Stimulated activated CD4-positive, alpha-beta T cell treated with anti-CD3 and anti-CD28 coated beads, TNF-alpha, amount 100 ng/mL, for 24 hours (primary cell): ENCODE data around the gene KLHL13.
"Not testable (repeated sequence)": the region's sequence is repeated elsewhere in the genome, so short reads cannot be mapped to it uniquely, and the experiment has no call there.

Experiments
- DNase-seq, 3 experiments: peaks; one replicate each; pipeline ENCODE4 v3.0.0-alpha.2; 2020; ENCODE audit warnings: low read depth in 3 of 3

Gene KLHL13

GRCh38 chrX:117990438-117990837 is 126.2 kb downstream of the KLHL13 start:
- DNase-seq = no peak

DNA sequence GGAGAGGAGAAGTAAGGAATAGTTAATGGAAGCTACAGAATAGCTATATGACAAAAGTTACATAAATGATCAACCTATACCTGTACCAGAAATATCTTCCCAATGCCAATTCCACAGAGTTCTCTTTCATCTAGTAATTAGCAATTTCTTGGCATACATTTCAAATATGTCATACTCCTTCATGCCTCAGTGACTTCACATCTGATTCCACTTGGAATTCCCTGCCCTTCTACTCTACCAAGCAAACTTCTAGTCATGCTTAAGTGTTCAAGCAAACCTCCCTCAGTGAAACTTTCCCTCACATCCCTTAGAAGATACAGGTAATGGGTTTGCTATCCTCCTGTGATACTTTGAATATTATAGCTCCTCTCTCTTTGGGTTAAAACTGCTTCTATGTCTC is 127.1 kb downstream of the KLHL13 start:
- DNase-seq = no peak

GRCh38 chrX:117987373-117987772 is 129.2 kb downstream of the KLHL13 start:
- no peak for DNase-seq

- no peak for DNase-seq
Measured at GRCh38 chrX:117985241-117985640, 131.4 kb downstream of the KLHL13 start.

DNA sequence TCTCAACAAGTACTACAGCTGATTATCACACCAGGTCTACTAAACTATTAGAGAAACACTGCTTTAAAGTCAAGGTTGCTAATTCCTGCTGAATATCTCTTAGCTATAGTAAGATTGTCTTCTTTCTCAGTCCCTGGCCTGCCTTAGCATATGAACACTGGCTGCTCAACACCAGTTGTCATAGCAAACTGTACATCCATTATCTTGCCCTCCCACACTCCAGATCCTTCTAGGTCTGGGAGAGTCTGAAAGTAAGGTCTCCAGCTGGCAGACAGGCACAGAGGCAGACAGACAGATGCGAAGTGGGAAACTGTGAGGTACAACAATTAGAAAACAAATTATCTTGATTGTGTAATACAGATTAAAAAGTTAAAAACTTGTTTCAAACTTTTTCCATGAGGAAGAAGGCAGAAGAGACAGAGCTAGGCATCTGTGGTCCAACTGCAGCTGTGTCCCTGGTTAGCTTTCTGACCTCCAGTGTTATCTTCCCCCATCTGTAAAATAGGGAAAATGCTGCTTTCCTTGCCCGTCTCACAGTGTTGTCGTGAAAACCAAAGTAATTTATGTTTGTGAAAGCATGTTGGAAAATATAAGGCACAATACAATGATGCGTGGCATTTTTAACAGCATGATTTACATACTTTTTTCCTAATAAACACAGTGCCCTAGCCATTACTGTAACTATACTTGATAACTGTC is 133.8 kb downstream of the KLHL13 start:
- DNase-seq = no peak

GRCh38 chrX:117978402-117978801 is 138.2 kb downstream of the KLHL13 start:
- no peak for DNase-seq

DNA sequence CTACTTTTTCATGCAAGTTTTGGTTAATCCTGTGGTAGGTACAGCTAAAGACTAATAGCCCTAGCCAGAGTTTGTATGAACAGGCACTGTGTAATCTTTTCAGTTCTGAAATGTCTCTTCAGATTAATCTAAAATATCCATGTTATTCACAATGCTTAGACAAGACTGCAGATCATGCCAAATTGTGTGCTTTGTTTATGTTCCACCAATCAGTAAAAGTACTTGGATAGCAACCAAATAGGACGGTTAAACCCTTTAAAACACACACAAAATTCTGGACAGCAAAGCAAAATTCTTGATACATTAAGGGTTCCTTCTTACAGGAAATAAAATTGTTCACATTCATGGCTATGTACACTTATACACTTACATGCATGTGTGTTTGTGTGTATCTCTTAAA is 139.1 kb downstream of the KLHL13 start:
- DNase-seq = no peak

DNA sequence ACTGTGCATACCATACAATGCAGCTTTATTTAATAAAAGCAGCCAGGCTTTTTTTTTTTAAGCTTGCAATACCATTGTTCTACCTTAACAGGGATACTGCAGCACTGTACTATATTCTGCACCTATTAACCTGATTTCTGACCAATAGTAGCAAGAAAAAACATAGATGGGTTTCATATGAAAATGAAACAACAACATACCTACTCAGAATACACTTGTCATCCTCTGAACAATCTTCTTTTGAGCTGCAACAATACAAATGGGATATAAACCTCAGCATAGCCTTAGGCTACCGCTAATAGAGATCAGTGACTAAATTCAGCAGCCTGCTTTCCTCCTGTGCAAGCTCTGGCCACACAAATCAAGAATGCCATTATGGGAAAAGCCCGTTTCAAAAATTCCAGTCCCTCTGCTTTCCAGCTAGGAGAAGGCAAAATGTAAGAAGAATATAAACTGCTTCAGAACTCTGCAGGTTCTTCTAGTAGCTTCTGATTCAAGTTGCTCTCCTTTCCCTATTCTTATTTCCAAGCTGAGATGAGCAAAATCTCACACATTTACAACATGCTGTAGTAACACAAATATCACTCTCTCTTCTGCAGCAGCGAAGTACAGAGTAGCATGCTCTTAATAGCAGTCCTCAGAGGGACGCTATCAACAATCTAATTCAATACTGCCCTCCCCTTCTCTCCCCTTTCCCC is 143.4 kb downstream of the KLHL13 start:
- DNase-seq = no peak

GRCh38 chrX:117972711-117973109 is 143.9 kb downstream of the KLHL13 start:
- no peak for DNase-seq

DNA sequence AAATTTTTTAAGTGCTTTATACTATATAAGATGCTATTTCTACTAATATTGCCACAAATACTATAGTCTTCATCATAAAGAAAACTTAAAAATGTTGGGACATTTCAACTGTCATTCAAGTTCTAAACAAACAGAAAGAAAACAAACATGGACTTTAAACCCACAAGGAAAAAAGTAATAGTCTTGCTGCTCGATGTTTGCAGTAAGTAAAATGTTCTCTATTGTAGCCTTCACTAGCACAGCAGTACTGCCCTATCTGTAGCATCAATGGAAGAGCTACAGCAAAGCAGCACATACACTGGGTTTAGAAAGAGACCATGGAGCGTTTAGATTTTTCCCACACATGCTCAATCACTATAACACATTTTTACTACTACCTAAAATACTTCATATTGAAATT is 146.8 kb downstream of the KLHL13 start:
- DNase-seq = no peak

GRCh38 chrX:117969328-117969727 is 147.3 kb downstream of the KLHL13 start:
- DNase-seq = no peak

GRCh38 chrX:117959045-117959444 is 157.6 kb downstream of the KLHL13 start:
- DNase-seq = no peak

GRCh38 chrX:117957128-117957527 is 159.5 kb downstream of the KLHL13 start:
- DNase-seq = no peak

DNA sequence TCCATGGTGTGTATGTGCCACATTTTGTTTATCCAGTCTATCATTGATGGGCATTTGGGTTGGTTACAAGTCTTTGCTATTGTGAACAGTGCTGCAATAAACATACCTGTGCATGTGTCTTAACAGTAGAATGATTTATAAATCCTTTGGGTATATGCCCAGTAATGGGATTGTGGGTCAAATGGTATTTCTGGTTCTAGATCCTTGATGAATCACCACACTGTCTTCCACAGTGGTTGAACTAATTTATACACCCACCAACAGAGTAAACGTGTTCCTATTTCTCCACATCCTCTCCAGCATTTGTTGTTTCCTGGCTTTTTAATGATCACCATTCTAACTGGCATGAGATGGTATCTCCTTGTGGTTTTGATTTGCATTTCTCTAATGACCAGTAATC is 177.3 kb downstream of the KLHL13 start:
- not testable (repeated sequence) for DNase-seq

- no peak for DNase-seq
Measured at GRCh38 chrX:117936118-117936517, 180.5 kb downstream of the KLHL13 start.

DNA sequence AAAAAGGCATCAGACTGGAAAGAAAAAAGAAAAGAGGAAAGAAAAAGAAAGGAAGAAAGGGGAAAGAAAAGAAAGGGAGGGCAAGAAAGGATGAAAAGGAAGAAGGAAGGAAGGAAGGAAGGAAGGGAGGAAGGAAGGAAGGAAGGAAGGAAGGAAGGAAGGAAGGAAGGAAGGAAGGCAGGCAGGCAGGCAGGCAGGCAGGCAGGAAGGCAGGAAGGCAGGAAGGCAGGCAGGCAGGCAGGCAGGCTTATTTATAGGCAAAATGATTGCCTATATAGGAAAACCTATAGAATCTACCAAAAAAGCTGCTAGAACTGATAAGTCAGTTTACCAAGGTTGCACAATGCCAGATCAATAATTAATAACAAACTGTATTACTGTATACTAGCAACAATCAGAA is 186.5 kb downstream of the KLHL13 start:
- DNase-seq = not testable (repeated sequence)

GRCh38 chrX:117919755-117920154 is 196.9 kb downstream of the KLHL13 start:
- no peak for DNase-seq

DNA sequence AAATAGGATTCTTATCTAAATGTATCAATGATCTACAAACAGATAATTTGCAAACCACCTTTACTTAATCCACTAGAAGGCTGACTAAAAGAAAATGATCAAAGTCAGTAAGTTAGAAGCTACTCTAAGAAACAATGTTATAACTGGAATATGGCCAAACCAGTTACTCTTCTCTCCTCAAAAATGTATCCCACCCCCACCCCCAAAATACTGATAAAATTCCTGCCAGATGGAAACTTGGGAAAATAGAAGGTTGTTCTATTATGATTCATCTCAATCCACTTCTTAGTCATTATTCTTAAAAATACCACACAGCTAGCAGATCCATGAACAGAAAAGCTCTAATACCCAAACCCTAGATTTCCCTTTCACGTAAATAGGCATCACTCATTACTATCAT is 206.4 kb downstream of the KLHL13 start:
- DNase-seq = no peak

DNA sequence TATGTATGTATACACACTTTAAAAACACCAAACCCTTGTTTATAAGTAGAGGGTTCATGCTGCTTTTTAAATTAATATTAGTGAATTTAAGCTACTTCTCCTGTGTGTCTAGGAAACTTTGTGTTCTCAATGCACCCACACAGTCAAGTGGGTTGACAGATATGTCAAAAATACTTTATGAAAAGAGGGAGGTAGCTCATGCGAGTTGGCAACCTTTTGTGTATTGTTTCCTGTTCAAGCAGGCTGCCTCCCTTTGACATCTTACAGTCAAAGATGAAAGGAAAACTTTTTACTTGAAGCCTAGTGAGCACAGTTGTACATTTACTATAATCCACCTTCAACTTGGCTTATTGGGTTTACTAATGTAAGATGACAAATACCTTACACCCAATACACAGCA is 218.4 kb downstream of the KLHL13 start:
- no peak for DNase-seq

- DNase-seq = no peak
Measured at GRCh38 chrX:117895418-117895817, 221.2 kb downstream of the KLHL13 start.

- DNase-seq = no peak
Measured at GRCh38 chrX:117892469-117892868, 224.1 kb downstream of the KLHL13 start.

DNA sequence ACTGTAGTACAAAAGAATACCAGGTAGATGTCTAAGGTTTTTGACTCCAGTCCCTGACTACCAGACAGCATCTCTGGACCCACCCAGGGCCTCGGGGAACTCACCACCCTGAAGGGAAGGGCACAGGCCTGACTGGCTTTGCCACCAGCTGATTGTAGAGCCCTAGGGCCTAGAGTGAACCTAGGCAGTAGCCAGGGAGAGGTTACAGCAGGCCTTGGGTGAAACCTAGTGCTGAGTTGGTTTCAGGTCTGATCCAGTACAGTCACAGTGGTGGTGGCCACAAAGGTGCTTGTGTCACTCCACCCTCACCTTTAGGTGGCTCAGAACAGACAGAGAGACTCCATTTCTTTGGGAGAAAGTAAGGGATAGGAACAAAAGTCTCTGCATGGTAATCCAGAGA is 244.8 kb downstream of the KLHL13 start:
- DNase-seq = no peak

DNA sequence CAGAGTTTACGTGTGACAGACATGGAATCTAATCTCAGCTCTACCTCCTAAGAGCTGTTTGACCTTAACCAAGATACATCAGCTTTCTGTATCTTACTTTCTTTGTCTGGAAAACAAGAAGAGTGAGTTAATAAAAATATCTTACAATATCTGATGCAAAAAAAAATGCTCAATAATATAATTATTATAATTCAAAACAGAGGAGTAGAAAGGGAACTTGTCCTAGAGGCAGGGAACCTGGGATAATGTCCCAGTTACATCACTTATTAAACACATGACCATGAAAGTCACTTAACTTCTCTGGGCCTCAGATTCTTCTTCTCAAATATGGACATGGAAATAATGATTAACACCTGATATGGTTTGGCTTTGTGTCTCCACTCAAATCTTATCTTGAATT is 256.1 kb downstream of the KLHL13 start:
- no peak for DNase-seq

DNA sequence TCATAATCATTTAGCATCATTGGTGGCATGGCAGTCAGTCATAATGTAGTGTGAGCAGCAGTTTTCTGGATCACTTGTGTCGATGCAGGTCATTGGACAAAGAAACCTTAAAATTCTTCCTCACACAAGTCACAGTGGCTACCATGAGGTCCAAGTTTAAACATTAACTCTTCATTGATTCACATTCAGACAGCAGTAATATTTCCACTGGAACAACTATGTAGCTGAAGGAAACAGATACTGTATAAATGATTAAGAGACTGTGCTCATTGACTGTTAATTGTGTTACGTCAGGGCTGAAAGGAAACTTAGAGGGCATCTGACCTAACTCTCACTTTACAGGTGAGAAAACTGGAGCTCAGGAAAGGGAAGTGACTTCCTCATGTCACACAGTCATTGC is 261.8 kb downstream of the KLHL13 start:
- no peak for DNase-seq
